SK-N-SH (cell line): ENCODE measurements around the gene ZNF783. TPM values are rescaled to one million over a fixed set of nuclear protein-coding genes. Genes with fewer than 3 reads are reported as not detected.

Experiments
- CTCF ChIA-PET: fragments of 300-600, 350-600 bp; formaldehyde crosslinking; extraction: SDS; loops from one replicate; lab custom pipeline; 2021; lab: Yijun Ruan, JAX
- POLR2A ChIA-PET: fragments of 350-600 bp; sonication (Branson Sonifier 250); formaldehyde crosslinking; extraction: SDS; loops from one replicate; lab custom pipeline; 2020; ENCODE audit warnings: antibody characterized with exemption, inconsistent platforms; lab: Yijun Ruan, JAX
- DNase-seq: peaks from one replicate; pipeline ENCODE4 v3.0.0; 2012
- H2AFZ ChIP-seq: fragments of 200-600 bp; sonication (generic); 2 replicates; pipeline ENCODE4 v1.8.1; 2016; ENCODE audit warnings: antibody characterized with exemption, mild to moderate bottlenecking, low read depth
- H3F3A ChIP-seq: fragments of 200-600 bp; sonication (generic); replicated peaks from 2 replicates; pipeline ENCODE3; 2016; ENCODE audit warnings: antibody characterized with exemption, mild to moderate bottlenecking; ENCODE audit not compliant: insufficient read depth
- H3K27ac ChIP-seq, 2 experiments: fragments of 200-500 bp in 1 of 2; fragments of 200-600 bp in 1 of 2; sonication (Bioruptor generic) in 1 of 2; sonication (generic), shearing (Covaris generic) in 1 of 2; 2 replicates each; pipeline versions ENCODE4 v1.5.1 to v1.6.1; 2014 to 2016; ENCODE audit warnings: low read depth in 2 of 2, inconsistent platforms in 1 of 2, low read length in 1 of 2, mild to moderate bottlenecking in 1 of 2, mixed read lengths in 1 of 2
- H3K27me3 ChIP-seq: fragments of 200-600 bp; sonication (generic), shearing (Covaris generic); 2 replicates; pipeline ENCODE4 v1.6.1; 2016; ENCODE audit warnings: mixed run types; ENCODE audit not compliant: insufficient read depth
- H3K36me3 ChIP-seq, 2 experiments: fragments of 200-500 bp in 1 of 2; fragments of 200-600 bp in 1 of 2; sonication (Bioruptor generic) in 1 of 2; sonication (generic) in 1 of 2; replicated peaks in 1 of 2; 2 replicates each; pipeline versions ENCODE3 to v1.5.1; 2014 to 2016; ENCODE audit warnings: low read length in 1 of 2, mild to moderate bottlenecking in 1 of 2; ENCODE audit not compliant: insufficient read depth in 2 of 2, control insufficient read depth in 1 of 2
- H3K4me1 ChIP-seq, 2 experiments: fragments of 200-500 bp in 1 of 2; fragments of 200-600 bp in 1 of 2; sonication (Bioruptor generic) in 1 of 2; sonication (generic), shearing (Covaris generic) in 1 of 2; 2 replicates each; pipeline versions ENCODE4 v1.5.1 to v1.6.1; 2014 to 2016; ENCODE audit warnings: low read depth in 1 of 2, low read length in 1 of 2, mixed run types in 1 of 2; ENCODE audit not compliant: insufficient read depth in 2 of 2, control insufficient read depth in 1 of 2
- H3K4me2 ChIP-seq: fragments of 200-600 bp; sonication (generic), shearing (Covaris generic); 2 replicates; pipeline ENCODE4 v1.6.1; 2017; ENCODE audit warnings: mixed run types
- H3K4me3 ChIP-seq, 2 experiments: fragments of 200-500 bp in 1 of 2; fragments of 200-600 bp in 1 of 2; sonication (Bioruptor generic) in 1 of 2; sonication (generic), shearing (Covaris generic) in 1 of 2; 2 replicates each; pipeline versions ENCODE4 v1.5.1 to v1.8.1; 2014 to 2016; ENCODE audit warnings: low read depth in 2 of 2, inconsistent platforms in 1 of 2, low read length in 1 of 2, mild to moderate bottlenecking in 1 of 2, mixed read lengths in 1 of 2, moderate library complexity in 1 of 2
- H3K79me2 ChIP-seq: fragments of 200-600 bp; sonication (generic); 2 replicates; pipeline ENCODE4 v1.8.1; 2017; ENCODE audit warnings: mild to moderate bottlenecking; ENCODE audit not compliant: insufficient read depth
- H3K9ac ChIP-seq: fragments of 200-600 bp; sonication (generic); 2 replicates; pipeline ENCODE4 v1.6.1; 2017; ENCODE audit warnings: mixed run types
- H3K9me2 ChIP-seq: fragments of 200-600 bp; sonication (generic); 2 replicates; pipeline ENCODE4 v1.6.1; 2017; ENCODE audit warnings: mixed run types
- H3K9me3 ChIP-seq: fragments of 200-600 bp; sonication (generic); 2 replicates; pipeline ENCODE4 v1.6.1; 2017; ENCODE audit warnings: mixed run types, mild to moderate bottlenecking, moderate library complexity
- H4K20me1 ChIP-seq: fragments of 200-600 bp; sonication (generic); 2 replicates; pipeline ENCODE4 v1.6.1; 2017; ENCODE audit warnings: mild to moderate bottlenecking, mixed run types; ENCODE audit not compliant: insufficient read depth
- EP300 ChIP-seq, 2 experiments: IDR thresholded peaks; 2 replicates each; pipeline versions ENCODE4 v1.4.0 to v1.6.1; 2012; ENCODE audit warnings: borderline replicate concordance in 1 of 2, low read depth in 1 of 2, low read length in 1 of 2
- FOXM1 ChIP-seq: IDR thresholded peaks from 2 replicates; pipeline ENCODE4 v1.4.0; 2012; ENCODE audit warnings: low read depth, mild to moderate bottlenecking
- GABPA ChIP-seq: IDR thresholded peaks from 2 replicates; pipeline ENCODE4 v1.4.0; 2012; ENCODE audit warnings: low read depth, mild to moderate bottlenecking
- MEF2A ChIP-seq: IDR thresholded peaks from 2 replicates; pipeline ENCODE4 v1.4.0; 2012; ENCODE audit warnings: low read depth, borderline replicate concordance
- NFIC ChIP-seq: IDR thresholded peaks from 2 replicates; pipeline ENCODE4 v1.4.0; 2012; ENCODE audit warnings: borderline replicate concordance
- NRF1 ChIP-seq: IDR thresholded peaks from 2 replicates; pipeline ENCODE4 v1.6.1; 2012; ENCODE audit warnings: low read depth, mild to moderate bottlenecking, low read length
- RAD21 ChIP-seq: IDR thresholded peaks from 2 replicates; pipeline ENCODE4 v1.6.1; 2012; ENCODE audit warnings: mild to moderate bottlenecking, low read length
- RXRA ChIP-seq: IDR thresholded peaks from 2 replicates; pipeline ENCODE4 v1.4.0; 2012; ENCODE audit warnings: low read depth, mild to moderate bottlenecking, borderline replicate concordance
- SIN3A ChIP-seq: IDR thresholded peaks from 2 replicates; pipeline ENCODE4 v1.6.1; 2012; ENCODE audit warnings: low read depth, mild to moderate bottlenecking, low read length, moderate library complexity, borderline replicate concordance
- TAF1 ChIP-seq: IDR thresholded peaks from 2 replicates; pipeline ENCODE4 v1.6.1; 2012; ENCODE audit warnings: low read depth, mild to moderate bottlenecking, low read length, moderate library complexity, borderline replicate concordance
- TCF12 ChIP-seq: IDR thresholded peaks from 2 replicates; pipeline ENCODE4 v1.4.0; 2012
- TEAD4 ChIP-seq: IDR thresholded peaks from 2 replicates; pipeline ENCODE4 v1.4.0; 2012; ENCODE audit warnings: mild to moderate bottlenecking, borderline replicate concordance; ENCODE audit not compliant: insufficient read depth
- WGBS: methylation state at CpG from one replicate; pipeline ENCODE4 v1.1.6; 2017; ENCODE audit warnings: low lambda C conversion rate; 5-methylcytosine and 5-hydroxymethylcytosine counted together
- polyA plus RNA-seq, 3 experiments: library from polyadenylated mRNA; depleted of rRNA; stranded (reverse); fragments of >200 nt; gene quantifications; 2 replicates each; pipeline ENCODE4 v1.2.3, GENCODE V29; 2012
- TF ChIP-seq, protein P1 (sequence below): IDR thresholded peaks from 2 replicates; pipeline ENCODE4 v1.4.0; 2012; ENCODE audit warnings: low read depth, borderline replicate concordance
- TF ChIP-seq, protein P2 (sequence below): IDR thresholded peaks from 2 replicates; pipeline ENCODE4 v1.4.0; 2012; ENCODE audit warnings: low read depth
- TF ChIP-seq, protein P3 (sequence below): fragments of 150-350 bp; IDR thresholded peaks from 2 replicates; pipeline ENCODE4 v1.6.1; 2016; ENCODE audit warnings: mild to moderate bottlenecking, low read depth, low read length
- TF ChIP-seq, protein P4 (sequence below): IDR thresholded peaks from 2 replicates; pipeline ENCODE4; 2012
- TF ChIP-seq, protein P5 (sequence below): fragments of 200-600 bp; sonication (generic); IDR thresholded peaks from 2 replicates; pipeline ENCODE4 v1.6.1; 2017; ENCODE audit warnings: antibody characterized with exemption, mild to moderate bottlenecking, moderate library complexity

The ZNF783 gene
- polyA plus RNA-seq, 1 of the 3 experiments (the other 2 are of a cell fraction): 12.5 TPM

DNA sequence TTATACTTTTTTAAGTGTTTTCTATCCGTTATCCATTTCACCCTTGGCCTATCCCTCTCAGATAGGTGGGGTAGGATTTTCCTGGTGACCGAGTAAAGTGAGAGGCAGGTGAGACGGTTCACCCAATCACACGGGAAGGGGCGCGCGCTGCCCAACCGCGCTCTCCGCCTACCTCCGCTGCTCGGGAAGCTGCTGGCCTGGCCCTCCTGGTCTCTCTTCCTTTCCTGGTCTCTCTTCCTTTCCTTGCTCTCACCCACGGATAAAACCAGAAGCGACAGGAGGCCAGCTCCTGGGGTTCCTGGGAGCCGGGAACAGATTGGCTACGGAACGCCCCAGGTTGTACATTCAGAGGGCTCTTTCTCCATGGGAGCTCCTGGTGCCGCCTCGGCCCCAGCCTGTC, 36.9 kb upstream of the ZNF783 start:
- Histone ChIP-seq H3K4me2 (no peak overlapping the region), H3K9ac (no peak overlapping the region), H4K20me1 (no peaks in the 10 kb centered on the region), H3K27me3 (no peaks in the 10 kb centered on the region), H3K4me3 (no peak overlapping the region), H3F3A (peaks cover 4% of the 10 kb centered on the region), H3K9me3 (no peaks in the 10 kb centered on the region), H3K4me1 (no peaks in the 10 kb centered on the region; a peak in 1 of 4 replicates), H3K36me3 (peaks cover 18 to 42% of the 10 kb centered on the region in 2 experiments), H2AFZ (no peak overlapping the region), H3K79me2 (no peaks in the 10 kb centered on the region), H3K9me2 (no peaks in the 10 kb centered on the region), H3K27ac (no peak overlapping the region)
- ChIA-PET CTCF (no interaction called here), POLR2A (no interaction called here)
- 96% methylated on average over 18 of the region's 19 CpGs for WGBS
- DNase-seq: no peak
- TF ChIP-seq, protein P1, sequence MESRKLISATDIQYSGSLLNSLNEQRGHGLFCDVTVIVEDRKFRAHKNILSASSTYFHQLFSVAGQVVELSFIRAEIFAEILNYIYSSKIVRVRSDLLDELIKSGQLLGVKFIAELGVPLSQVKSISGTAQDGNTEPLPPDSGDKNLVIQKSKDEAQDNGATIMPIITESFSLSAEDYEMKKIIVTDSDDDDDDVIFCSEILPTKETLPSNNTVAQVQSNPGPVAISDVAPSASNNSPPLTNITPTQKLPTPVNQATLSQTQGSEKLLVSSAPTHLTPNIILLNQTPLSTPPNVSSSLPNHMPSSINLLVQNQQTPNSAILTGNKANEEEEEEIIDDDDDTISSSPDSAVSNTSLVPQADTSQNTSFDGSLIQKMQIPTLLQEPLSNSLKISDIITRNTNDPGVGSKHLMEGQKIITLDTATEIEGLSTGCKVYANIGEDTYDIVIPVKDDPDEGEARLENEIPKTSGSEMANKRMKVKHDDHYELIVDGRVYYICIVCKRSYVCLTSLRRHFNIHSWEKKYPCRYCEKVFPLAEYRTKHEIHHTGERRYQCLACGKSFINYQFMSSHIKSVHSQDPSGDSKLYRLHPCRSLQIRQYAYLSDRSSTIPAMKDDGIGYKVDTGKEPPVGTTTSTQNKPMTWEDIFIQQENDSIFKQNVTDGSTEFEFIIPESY: no peak
- TF ChIP-seq, protein P2, sequence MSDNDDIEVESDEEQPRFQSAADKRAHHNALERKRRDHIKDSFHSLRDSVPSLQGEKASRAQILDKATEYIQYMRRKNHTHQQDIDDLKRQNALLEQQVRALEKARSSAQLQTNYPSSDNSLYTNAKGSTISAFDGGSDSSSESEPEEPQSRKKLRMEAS: no peak
- no peak for TF ChIP-seq MEF2A
- TF ChIP-seq FOXM1: no peak
- no peak for TF ChIP-seq TEAD4
- TF ChIP-seq, protein P3, sequence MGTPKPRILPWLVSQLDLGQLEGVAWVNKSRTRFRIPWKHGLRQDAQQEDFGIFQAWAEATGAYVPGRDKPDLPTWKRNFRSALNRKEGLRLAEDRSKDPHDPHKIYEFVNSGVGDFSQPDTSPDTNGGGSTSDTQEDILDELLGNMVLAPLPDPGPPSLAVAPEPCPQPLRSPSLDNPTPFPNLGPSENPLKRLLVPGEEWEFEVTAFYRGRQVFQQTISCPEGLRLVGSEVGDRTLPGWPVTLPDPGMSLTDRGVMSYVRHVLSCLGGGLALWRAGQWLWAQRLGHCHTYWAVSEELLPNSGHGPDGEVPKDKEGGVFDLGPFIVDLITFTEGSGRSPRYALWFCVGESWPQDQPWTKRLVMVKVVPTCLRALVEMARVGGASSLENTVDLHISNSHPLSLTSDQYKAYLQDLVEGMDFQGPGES: no peak
- TF ChIP-seq TAF1: no peak
- TF ChIP-seq TCF12: no peak
- no peak for TF ChIP-seq GABPA
- no peak for TF ChIP-seq NFIC
- no peak for TF ChIP-seq RAD21
- TF ChIP-seq, protein P4, sequence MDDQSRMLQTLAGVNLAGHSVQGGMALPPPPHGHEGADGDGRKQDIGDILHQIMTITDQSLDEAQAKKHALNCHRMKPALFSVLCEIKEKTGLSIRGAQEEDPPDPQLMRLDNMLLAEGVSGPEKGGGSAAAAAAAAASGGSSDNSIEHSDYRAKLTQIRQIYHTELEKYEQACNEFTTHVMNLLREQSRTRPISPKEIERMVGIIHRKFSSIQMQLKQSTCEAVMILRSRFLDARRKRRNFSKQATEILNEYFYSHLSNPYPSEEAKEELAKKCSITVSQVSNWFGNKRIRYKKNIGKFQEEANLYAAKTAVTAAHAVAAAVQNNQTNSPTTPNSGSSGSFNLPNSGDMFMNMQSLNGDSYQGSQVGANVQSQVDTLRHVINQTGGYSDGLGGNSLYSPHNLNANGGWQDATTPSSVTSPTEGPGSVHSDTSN: no peak
- TF ChIP-seq EP300 (IDR thresholded peaks at IDR 0.05; ENCODE audit: borderline replicate concordance in 1 of 2, low read depth in 1 of 2, low read length in 1 of 2): no peak
- TF ChIP-seq NRF1: no peak
- no peak for TF ChIP-seq RXRA
- TF ChIP-seq SIN3A: no peak
- TF ChIP-seq, protein P5, sequence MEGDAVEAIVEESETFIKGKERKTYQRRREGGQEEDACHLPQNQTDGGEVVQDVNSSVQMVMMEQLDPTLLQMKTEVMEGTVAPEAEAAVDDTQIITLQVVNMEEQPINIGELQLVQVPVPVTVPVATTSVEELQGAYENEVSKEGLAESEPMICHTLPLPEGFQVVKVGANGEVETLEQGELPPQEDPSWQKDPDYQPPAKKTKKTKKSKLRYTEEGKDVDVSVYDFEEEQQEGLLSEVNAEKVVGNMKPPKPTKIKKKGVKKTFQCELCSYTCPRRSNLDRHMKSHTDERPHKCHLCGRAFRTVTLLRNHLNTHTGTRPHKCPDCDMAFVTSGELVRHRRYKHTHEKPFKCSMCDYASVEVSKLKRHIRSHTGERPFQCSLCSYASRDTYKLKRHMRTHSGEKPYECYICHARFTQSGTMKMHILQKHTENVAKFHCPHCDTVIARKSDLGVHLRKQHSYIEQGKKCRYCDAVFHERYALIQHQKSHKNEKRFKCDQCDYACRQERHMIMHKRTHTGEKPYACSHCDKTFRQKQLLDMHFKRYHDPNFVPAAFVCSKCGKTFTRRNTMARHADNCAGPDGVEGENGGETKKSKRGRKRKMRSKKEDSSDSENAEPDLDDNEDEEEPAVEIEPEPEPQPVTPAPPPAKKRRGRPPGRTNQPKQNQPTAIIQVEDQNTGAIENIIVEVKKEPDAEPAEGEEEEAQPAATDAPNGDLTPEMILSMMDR: no peak
